Endothelial cell of umbilical vein (primary cell): ENCODE results near the gene ZNF143. TPM values are rescaled to one million over a fixed set of nuclear protein-coding genes. Genes with fewer than 3 reads are reported as not detected.
"Not testable (repeated sequence)": the region's sequence is repeated elsewhere in the genome, so short reads cannot be mapped to it uniquely, and the experiment has no call there.

ENCODE experiments used
- BruUV-seq: library from RNA; stranded (reverse); fragments of 400-500 nt; replicated peaks from 2 replicates; lab custom pipeline; 2021; lab: Mats Ljungman, UMichigan
- CTCF ChIA-PET: fragments of 300-600, 350-600 bp; sonication (Branson Sonifier 250); formaldehyde crosslinking; loops from one replicate; lab custom pipeline; 2021; ENCODE audit warnings: antibody characterized with exemption, inconsistent platforms; lab: Charles Lee
- POLR2A ChIA-PET: fragments of 300-600, 350-600 bp; sonication (Branson Sonifier 250); formaldehyde crosslinking; loops from one replicate; lab custom pipeline; 2021; ENCODE audit warnings: antibody characterized with exemption, inconsistent platforms; lab: Charles Lee
- DNase-seq: peaks from one replicate; pipeline ENCODE4 v3.0.0-alpha.2; 2011; ENCODE audit warnings: low read depth, low spot score
- FAIRE-seq: peaks from 2 replicates; lab custom pipeline; 2011; peaks lifted over from hg19 to GRCh38; lab: Jason Lieb, UNC
- H2AFZ ChIP-seq: 2 replicates; pipeline ENCODE4 v1.6.0; 2012; ENCODE audit warnings: low read depth, low read length, control low read depth, inconsistent platforms
- H3K27ac ChIP-seq: 2 replicates; pipeline ENCODE4 v1.5.1; 2011; ENCODE audit warnings: low read depth, mild to moderate bottlenecking, control low read depth, low read length, moderate library complexity; ENCODE audit not compliant: insufficient read depth
- H3K27me3 ChIP-seq, 2 experiments: 2 replicates each; pipeline versions ENCODE4 v1.6.0 to v1.6.1; 2011; ENCODE audit warnings: low read length in 2 of 2, mixed read lengths in 1 of 2; ENCODE audit not compliant: control insufficient read depth in 2 of 2, insufficient read depth in 2 of 2
- H3K36me3 ChIP-seq, 2 experiments: 2 replicates in 1 of 2; 3 replicates in 1 of 2; pipeline ENCODE4 v1.5.1; 2011; ENCODE audit warnings: low read length in 2 of 2, mild to moderate bottlenecking in 1 of 2, moderate library complexity in 1 of 2; ENCODE audit not compliant: control insufficient read depth in 2 of 2, insufficient read depth in 2 of 2; ENCODE audit errors: extremely low read depth in 1 of 2
- H3K4me1 ChIP-seq: 3 replicates; pipeline ENCODE4 v1.5.1; 2011; ENCODE audit warnings: mild to moderate bottlenecking, low read length; ENCODE audit not compliant: control insufficient read depth, insufficient read depth; ENCODE audit errors: extremely low read depth
- H3K4me2 ChIP-seq: 2 replicates; pipeline ENCODE4 v1.6.1; 2011; ENCODE audit warnings: low read length, control low read depth, mixed read lengths; ENCODE audit not compliant: insufficient read depth
- H3K4me3 ChIP-seq, 3 experiments: fragments of 200-600 bp in 1 of 3; sonication (generic), shearing (Covaris generic) in 1 of 3; replicated peaks in 1 of 3; 2 replicates each; pipeline ENCODE4 v1.5.1; 2011 to 2016; ENCODE audit warnings: control low read depth in 3 of 3, low read length in 3 of 3, mild to moderate bottlenecking in 2 of 3, inconsistent platforms in 1 of 3, low read depth in 1 of 3, moderate library complexity in 1 of 3; ENCODE audit not compliant: insufficient read depth in 1 of 3
- H3K79me2 ChIP-seq: 2 replicates; pipeline ENCODE4 v1.6.0; 2012; ENCODE audit warnings: low read length, inconsistent platforms; ENCODE audit not compliant: control insufficient read depth, insufficient read depth
- H3K9ac ChIP-seq: replicated peaks from 2 replicates; pipeline ENCODE3; 2011; ENCODE audit warnings: low read length, control low read depth; ENCODE audit not compliant: insufficient read depth; ENCODE audit errors: extremely low read depth
- H3K9me1 ChIP-seq: replicated peaks from 3 replicates; pipeline ENCODE4 v1.6.0; 2011; ENCODE audit warnings: mild to moderate bottlenecking, low read length; ENCODE audit not compliant: control insufficient read depth, insufficient read depth; ENCODE audit errors: extremely low read depth
- H3K9me3 ChIP-seq: replicated peaks from 2 replicates; pipeline ENCODE4 v1.5.1; 2012; ENCODE audit warnings: low read length, inconsistent platforms; ENCODE audit not compliant: control insufficient read depth, insufficient read depth
- H4K20me1 ChIP-seq: replicated peaks from 2 replicates; pipeline ENCODE3; 2011; ENCODE audit warnings: mild to moderate bottlenecking, low read length; ENCODE audit not compliant: control insufficient read depth, insufficient read depth; ENCODE audit errors: extremely low read depth
- CTCF ChIP-seq, 2 donors: IDR thresholded peaks; 1 replicate in 1 of 2; 2 replicates in 1 of 2; pipeline ENCODE4 v1.5.1; 2011; ENCODE audit warnings: low read length in 2 of 2, mild to moderate bottlenecking in 2 of 2, moderate library complexity in 2 of 2, control low read depth in 1 of 2, inconsistent platforms in 1 of 2, low read depth in 1 of 2; ENCODE audit not compliant: insufficient read depth in 1 of 2; ENCODE audit errors: extremely low read depth in 1 of 2
- EZH2 ChIP-seq: IDR thresholded peaks from 2 replicates; pipeline ENCODE4 v1.6.1; 2012; ENCODE audit warnings: borderline replicate concordance, low read depth, mild to moderate bottlenecking, moderate library complexity, low read length, inconsistent platforms; ENCODE audit not compliant: severe bottlenecking
- FOS ChIP-seq: IDR thresholded peaks from 2 replicates; pipeline ENCODE4 v1.6.1; 2011; ENCODE audit warnings: mild to moderate bottlenecking, low read length, moderate library complexity, borderline replicate concordance; ENCODE audit not compliant: insufficient read depth
- GATA2 ChIP-seq: IDR thresholded peaks from 2 replicates; pipeline ENCODE4 v1.7.0; 2011; ENCODE audit warnings: low read depth, mild to moderate bottlenecking, moderate library complexity, mixed read lengths, low read length; ENCODE audit not compliant: insufficient read length, insufficient read depth
- JUN ChIP-seq: IDR thresholded peaks from 2 replicates; pipeline ENCODE4 v1.6.1; 2011; ENCODE audit warnings: borderline replicate concordance, low read depth; ENCODE audit not compliant: insufficient read length, insufficient read depth
- MYC ChIP-seq: IDR thresholded peaks from one replicate; pipeline ENCODE4 v1.6.1; 2011; ENCODE audit warnings: mild to moderate bottlenecking, low read depth, low read length
- POLR2A ChIP-seq: IDR thresholded peaks from 2 replicates; pipeline ENCODE4 v1.6.1; 2012; ENCODE audit warnings: low read depth, mild to moderate bottlenecking, control low read depth, low read length
- POLR2AphosphoS5 ChIP-seq: IDR thresholded peaks from 2 replicates; pipeline ENCODE4 v1.6.1; 2012; ENCODE audit warnings: low read depth, mild to moderate bottlenecking, control low read depth, low read length, moderate library complexity; ENCODE audit not compliant: insufficient read depth
- dilution Hi-C: fragments of 300-500 bp; cut with MboI; formaldehyde crosslinking; loops from one replicate; pipeline ENCODE4 v1.15.0; 2019; ENCODE audit warnings: low sequenced_read_pairs; ENCODE audit not compliant: extremely low pct_ligation_motif_present
- intact Hi-C: fragments of 100-400 bp; cut with micrococcal nuclease; formaldehyde crosslinking; loops from one replicate; pipeline ENCODE4 v1.10.0; 2022
- polyA plus RNA-seq, 4 experiments: library from polyadenylated mRNA; depleted of rRNA in 3 of 4; stranded (reverse) in 3 of 4; unstranded in 1 of 4; fragments of >200 nt; gene quantifications; 2 replicates each; pipeline versions ENCODE4 v1.2.1 to v1.2.3, GENCODE V29; 2011 to 2012; ENCODE audit warnings: missing spikeins in 1 of 4
- total RNA-seq: library from RNA; stranded (reverse); gene quantifications from 2 replicates; pipeline ENCODE4 v1.2.3, GENCODE V29; 2021
- TF ChIP-seq, protein P1 (sequence below): IDR thresholded peaks from 2 replicates; pipeline ENCODE4 v1.6.1; 2011; ENCODE audit not compliant: insufficient read depth, insufficient read length

The ZNF143 gene
- total and polyA plus RNA-seq, 2 donors (not counting 3 experiments of a cell fraction or from before 2014, with no cell fraction given): 19.0 to 29.8 TPM

GRCh38 chr11:9448576-9449352, 12.0 kb upstream of the ZNF143 start:
- H4K20me1 ChIP-seq: no peaks in the 10 kb centered on the region
- H3K27ac ChIP-seq: no peak overlapping the region
- H3K9me3 ChIP-seq: no peaks in the 10 kb centered on the region
- ChIA-PET CTCF (interaction anchor here (1.2 to 1.7 kb wide), 4 partner anchors 10 to 58 kb away, joined by 3 to 5 read pairs (median 4); no protein-coding TSS in a partner anchor), POLR2A (interaction anchor here (1.1 to 1.9 kb wide), 2 partner anchors 11 to 518 kb away, joined by 3 to 7 read pairs; partner anchors contain the start of gene ZNF143)
- H3K4me1 ChIP-seq: no peaks in the 10 kb centered on the region
- H3K4me3 ChIP-seq: no peak overlapping the region
- dilution Hi-C loops: no loop called here
- no peak for FAIRE-seq
- intact Hi-C loops: loop anchor here (5.0 kb wide), 1 partner anchor 59 kb away; no protein-coding TSS in a partner anchor
- peaks cover 0 to 5% of the 10 kb centered on the region in 2 experiments for H3K36me3 ChIP-seq
- no peaks in the 10 kb centered on the region for H3K79me2 ChIP-seq
- no peak overlapping the region for H2AFZ ChIP-seq
- no TSS peak for BruUV-seq
- TF ChIP-seq FOS: no peak
- TF ChIP-seq EZH2: no peak
- no peak for TF ChIP-seq GATA2
- TF ChIP-seq POLR2A: no peak
- TF ChIP-seq POLR2AphosphoS5: no peak
- no peak for TF ChIP-seq MYC
- TF ChIP-seq CTCF (IDR thresholded peaks at IDR 0.05; ENCODE audit: extremely low read depth in 1 of 2, insufficient read depth in 1 of 2, low read depth in 1 of 2, low read length in 2 of 2): no peak
- no peak for TF ChIP-seq JUN
- TF ChIP-seq, protein P1, sequence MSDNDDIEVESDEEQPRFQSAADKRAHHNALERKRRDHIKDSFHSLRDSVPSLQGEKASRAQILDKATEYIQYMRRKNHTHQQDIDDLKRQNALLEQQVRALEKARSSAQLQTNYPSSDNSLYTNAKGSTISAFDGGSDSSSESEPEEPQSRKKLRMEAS: no peak
- H3K9me1 ChIP-seq: no peaks in the 10 kb centered on the region
- no peak overlapping the region for H3K9ac ChIP-seq
- no peak overlapping the region for H3K4me2 ChIP-seq
- no peaks in the 10 kb centered on the region for H3K27me3 ChIP-seq
- no peak for DNase-seq

GRCh38 chr11:9452023-9452422, 8.8 kb upstream of the ZNF143 start:
- H3K4me3 ChIP-seq, FAIRE-seq, H3K27ac ChIP-seq, BruUV-seq, H2AFZ ChIP-seq, H3K4me2 ChIP-seq, CTCF ChIA-PET, H3K9ac ChIP-seq, DNase-seq, H3K9me3 ChIP-seq, H3K79me2 ChIP-seq, dilution Hi-C loops, H3K36me3 ChIP-seq, H3K27me3 ChIP-seq, H3K4me1 ChIP-seq, intact Hi-C loops, H3K9me1 ChIP-seq, H4K20me1 ChIP-seq: not testable (repeated sequence)
- POLR2A ChIA-PET: interaction anchor here (1.2 kb wide), 1 partner anchor 9 kb away, joined by 3 read pairs; the partner anchor contains the start of gene ZNF143
